Nephron progenitor cell (in vitro differentiated cells): ENCODE data around the gene LAMC3.

Source experiments
- DNase-seq: peaks from one replicate; pipeline ENCODE4 v3.0.0; 2021
- H3K27ac Mint-ChIP-seq: 2 replicates; pipeline ENCODE4 v1.8.0; 2021; ENCODE audit warnings: mild to moderate bottlenecking, moderate library complexity, mixed read lengths
- H3K27me3 Mint-ChIP-seq: 2 replicates; pipeline ENCODE4 v1.8.0; 2021; ENCODE audit warnings: mild to moderate bottlenecking, low read depth, mixed read lengths; ENCODE audit not compliant: poor library complexity
- H3K36me3 Mint-ChIP-seq: 2 replicates; pipeline ENCODE4 v1.8.0; 2021; ENCODE audit warnings: low read depth, mixed read lengths
- H3K4me1 Mint-ChIP-seq: 2 replicates; pipeline ENCODE4 v1.8.0; 2021; ENCODE audit warnings: mixed read lengths
- H3K4me3 Mint-ChIP-seq: 2 replicates; pipeline ENCODE4 v1.8.0; 2021; ENCODE audit warnings: mild to moderate bottlenecking, moderate library complexity, mixed read lengths
- H3K9me3 Mint-ChIP-seq: 2 replicates; pipeline ENCODE4 v1.8.0; 2021; ENCODE audit warnings: mild to moderate bottlenecking, moderate library complexity, mixed read lengths
- TF ChIP-seq, protein P1 (sequence below): fragments of 200-600 bp; sonication (generic); IDR thresholded peaks from 2 replicates; pipeline ENCODE4 v1.5.0; 2021; ENCODE audit warnings: antibody characterized with exemption

LAMC3 gene

DNA sequence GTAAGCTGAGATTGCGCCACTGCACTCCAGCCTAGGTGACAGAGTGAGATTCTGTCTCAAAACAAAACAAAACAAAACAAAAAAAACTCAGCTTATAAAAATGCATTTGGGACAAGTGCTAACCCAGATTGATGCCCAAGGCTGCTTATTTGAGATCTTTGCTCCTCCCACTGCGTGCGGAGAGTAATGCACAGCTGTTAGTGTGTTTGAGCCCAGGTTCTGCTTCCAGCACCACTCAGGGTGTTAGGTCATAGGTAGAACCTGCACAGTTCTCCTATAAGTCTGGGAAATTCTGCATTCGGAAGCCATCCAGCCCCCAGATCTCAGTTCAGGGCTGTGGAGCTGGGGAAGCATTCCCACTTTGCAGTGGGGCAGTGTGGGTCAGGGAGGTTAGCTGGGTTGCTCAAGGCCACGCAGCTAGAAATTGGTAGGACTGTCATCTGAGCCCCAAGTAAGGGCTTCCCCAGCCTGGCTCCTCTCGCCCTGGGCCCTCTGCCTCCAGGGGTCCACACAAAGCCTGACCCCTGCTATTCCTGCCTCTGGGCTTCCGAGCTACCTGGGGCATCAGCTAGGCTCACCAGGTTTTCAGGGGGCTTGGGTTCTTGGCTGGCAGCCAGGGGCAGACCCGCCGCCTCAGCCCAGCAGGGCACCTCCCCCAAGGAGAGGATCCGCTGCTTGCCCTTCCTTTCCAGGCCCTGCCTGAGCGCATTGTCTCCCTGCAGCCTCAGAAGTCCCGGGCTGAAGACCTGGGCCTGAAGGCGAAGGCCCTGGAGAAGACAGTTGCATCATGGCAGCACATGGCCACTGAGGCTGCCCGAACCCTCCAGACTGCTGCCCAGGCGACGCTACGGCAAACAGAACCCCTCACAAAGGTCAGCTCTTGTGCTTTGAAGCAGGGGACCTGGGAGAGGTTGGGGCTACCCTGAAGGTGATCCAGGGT lies 69.7 kb downstream of the LAMC3 start:
- no peaks in the 10 kb centered on the region for H3K36me3 Mint-ChIP-seq
- no peak for DNase-seq
- H3K4me1 Mint-ChIP-seq: peaks cover 4% of the 10 kb centered on the region
- H3K4me3 Mint-ChIP-seq: no peak overlapping the region
- TF ChIP-seq, protein P1, sequence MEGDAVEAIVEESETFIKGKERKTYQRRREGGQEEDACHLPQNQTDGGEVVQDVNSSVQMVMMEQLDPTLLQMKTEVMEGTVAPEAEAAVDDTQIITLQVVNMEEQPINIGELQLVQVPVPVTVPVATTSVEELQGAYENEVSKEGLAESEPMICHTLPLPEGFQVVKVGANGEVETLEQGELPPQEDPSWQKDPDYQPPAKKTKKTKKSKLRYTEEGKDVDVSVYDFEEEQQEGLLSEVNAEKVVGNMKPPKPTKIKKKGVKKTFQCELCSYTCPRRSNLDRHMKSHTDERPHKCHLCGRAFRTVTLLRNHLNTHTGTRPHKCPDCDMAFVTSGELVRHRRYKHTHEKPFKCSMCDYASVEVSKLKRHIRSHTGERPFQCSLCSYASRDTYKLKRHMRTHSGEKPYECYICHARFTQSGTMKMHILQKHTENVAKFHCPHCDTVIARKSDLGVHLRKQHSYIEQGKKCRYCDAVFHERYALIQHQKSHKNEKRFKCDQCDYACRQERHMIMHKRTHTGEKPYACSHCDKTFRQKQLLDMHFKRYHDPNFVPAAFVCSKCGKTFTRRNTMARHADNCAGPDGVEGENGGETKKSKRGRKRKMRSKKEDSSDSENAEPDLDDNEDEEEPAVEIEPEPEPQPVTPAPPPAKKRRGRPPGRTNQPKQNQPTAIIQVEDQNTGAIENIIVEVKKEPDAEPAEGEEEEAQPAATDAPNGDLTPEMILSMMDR: no peak
- no peak overlapping the region for H3K27ac Mint-ChIP-seq
- no peaks in the 10 kb centered on the region for H3K9me3 Mint-ChIP-seq
- H3K27me3 Mint-ChIP-seq: peaks cover 5% of the 10 kb centered on the region

DNA sequence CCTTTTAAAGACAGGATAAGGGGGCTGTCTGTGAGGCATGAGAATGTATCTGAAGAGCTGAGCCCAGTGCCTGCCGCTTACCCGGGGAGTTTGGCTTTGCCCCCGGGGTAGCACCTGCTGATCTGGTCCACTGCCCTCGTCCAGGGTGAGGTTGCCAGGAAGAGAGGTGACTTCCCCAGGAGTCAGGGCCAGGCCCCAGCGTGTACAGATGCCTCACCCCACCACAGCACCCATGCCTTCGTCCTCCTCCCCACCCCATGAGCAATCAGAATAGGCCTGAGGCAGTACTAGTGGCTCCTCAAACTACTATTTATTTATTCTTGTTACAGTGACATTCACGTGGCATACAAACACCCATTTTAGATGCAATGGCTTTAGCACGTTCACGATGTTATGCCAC lies 71.6 kb downstream of the LAMC3 start:
- no peaks in the 10 kb centered on the region for H3K9me3 Mint-ChIP-seq
- H3K4me3 Mint-ChIP-seq: no peak overlapping the region
- TF ChIP-seq, protein P1: no peak
- peaks cover 5% of the 10 kb centered on the region for H3K27me3 Mint-ChIP-seq
- peaks cover 11% of the 10 kb centered on the region for H3K4me1 Mint-ChIP-seq
- no peak for DNase-seq
- no peaks in the 10 kb centered on the region for H3K36me3 Mint-ChIP-seq
- no peak overlapping the region for H3K27ac Mint-ChIP-seq

DNA sequence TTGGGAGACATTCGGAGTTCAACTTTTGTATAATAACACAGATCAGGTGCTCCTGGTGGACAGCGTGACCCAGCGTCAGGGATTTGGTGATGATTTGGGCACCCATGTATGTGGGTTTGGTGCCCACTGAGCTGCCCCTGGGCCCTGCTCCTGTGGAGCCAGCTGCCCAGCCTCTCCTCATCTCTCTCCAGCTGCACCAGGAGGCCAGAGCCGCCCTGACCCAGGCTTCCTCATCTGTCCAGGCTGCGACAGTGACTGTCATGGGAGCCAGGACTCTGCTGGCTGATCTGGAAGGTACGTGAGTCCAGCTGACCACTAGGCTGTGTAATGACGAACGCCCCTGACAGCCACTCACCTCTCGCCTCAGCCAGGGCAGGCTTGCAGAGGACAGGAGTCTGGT lies 72.9 kb downstream of the LAMC3 start:
- H3K27ac Mint-ChIP-seq: no peak overlapping the region
- H3K4me3 Mint-ChIP-seq: no peak overlapping the region
- H3K36me3 Mint-ChIP-seq: no peaks in the 10 kb centered on the region
- H3K9me3 Mint-ChIP-seq: no peaks in the 10 kb centered on the region
- no peak for DNase-seq
- TF ChIP-seq, protein P1: no peak
- H3K27me3 Mint-ChIP-seq: peaks cover 5% of the 10 kb centered on the region
- peaks cover 11% of the 10 kb centered on the region for H3K4me1 Mint-ChIP-seq

DNA sequence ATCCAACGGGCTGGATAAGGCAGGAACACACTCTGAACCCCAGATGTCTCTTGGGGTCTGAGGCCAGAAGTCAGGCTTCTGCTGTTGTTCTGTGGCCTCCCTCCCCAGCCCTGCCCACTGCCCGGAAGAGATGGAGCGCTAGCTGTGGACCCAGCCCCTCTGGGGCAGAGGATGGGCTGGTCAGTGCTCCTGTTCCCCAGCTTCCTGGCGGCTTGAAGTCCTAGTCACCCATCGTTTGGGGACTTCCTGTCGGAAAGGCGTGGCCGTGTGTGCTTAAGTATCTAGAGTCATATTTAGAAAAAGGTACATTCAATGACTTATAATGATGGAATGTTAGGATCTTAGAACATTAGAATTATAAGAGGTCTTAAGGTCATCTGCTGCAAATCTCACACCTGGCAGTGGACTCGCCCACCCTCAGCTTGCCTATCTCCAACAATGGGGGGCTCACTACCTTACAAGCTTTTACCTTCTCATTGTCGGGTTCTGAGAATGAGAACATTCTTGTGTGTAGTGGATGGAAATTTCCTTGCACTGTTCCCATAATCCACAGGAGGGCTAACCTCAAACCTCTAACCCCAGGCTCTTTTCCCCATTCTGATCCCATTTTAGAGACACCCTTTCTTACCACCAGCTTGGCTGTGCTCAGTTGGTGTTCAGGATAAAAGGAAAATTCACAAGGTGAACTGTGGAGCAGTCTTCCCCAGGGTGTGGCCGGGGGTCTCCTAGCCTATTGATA lies 74.0 kb downstream of the LAMC3 start:
- no peak for DNase-seq
- TF ChIP-seq, protein P1: no peak
- no peak overlapping the region for H3K27ac Mint-ChIP-seq
- H3K9me3 Mint-ChIP-seq: no peaks in the 10 kb centered on the region
- H3K27me3 Mint-ChIP-seq: peaks cover 8% of the 10 kb centered on the region
- peaks cover 11% of the 10 kb centered on the region for H3K4me1 Mint-ChIP-seq
- no peaks in the 10 kb centered on the region for H3K36me3 Mint-ChIP-seq
- H3K4me3 Mint-ChIP-seq: no peak overlapping the region

DNA sequence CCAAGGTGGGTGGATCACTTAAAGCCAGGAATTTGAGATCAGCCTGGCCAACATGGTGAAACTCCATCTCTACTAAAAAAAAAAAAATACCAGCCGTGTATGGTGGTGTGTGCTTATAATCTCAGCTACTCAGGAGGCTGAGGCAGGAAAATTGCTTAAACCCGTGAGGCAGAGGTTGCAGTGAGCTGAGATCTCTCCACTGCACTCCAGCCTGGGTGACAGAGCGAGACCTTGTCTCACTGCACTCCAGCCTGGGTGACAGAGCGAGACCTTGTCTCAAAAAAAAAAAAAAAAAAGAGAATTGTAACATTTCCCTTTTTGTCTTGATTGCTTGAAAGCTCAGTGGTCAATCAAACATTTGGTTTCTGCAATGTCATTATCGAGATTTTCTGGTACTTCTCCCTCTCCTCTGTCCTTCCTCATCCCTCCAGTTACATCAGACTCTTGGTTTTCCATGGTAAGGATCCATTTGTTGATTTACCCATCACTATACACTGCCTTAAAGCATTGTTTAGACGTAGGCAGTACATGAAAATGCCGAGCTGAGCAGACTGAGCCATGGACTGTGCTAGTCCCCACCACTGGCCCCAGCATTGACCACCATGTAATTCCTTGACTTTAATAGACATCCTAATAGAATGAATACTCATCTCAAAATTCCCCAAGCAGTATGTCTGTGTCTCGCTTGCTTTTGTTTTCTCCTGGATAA lies 75.8 kb downstream of the LAMC3 start:
- no peak for DNase-seq
- Mint-ChIP-seq H3K4me1 (peaks cover 11% of the 10 kb centered on the region), H3K27me3 (peaks cover 8% of the 10 kb centered on the region), H3K9me3 (no peaks in the 10 kb centered on the region), H3K4me3 (no peak overlapping the region), H3K27ac (peak overlapping the region; percentile 97), H3K36me3 (no peaks in the 10 kb centered on the region)
- TF ChIP-seq, protein P1: no peak
